Measurements from ENCODE around the gene RIT1. TPM values are rescaled to one million over a fixed set of nuclear protein-coding genes. Genes with fewer than 3 reads are reported as not detected.
A peak's percentile ranks its signal among the peaks of the same experiment; 100 is the strongest.

RIT1 gene
- total RNA-seq, 1 donor from 2014 or later, result 31.8 TPM

GRCh38 chr1:155859234-155859829 is 51.8 kb downstream of the RIT1 start, which contains the start of gene SYT11:
Gene SYT11, plus strand, starts transcription at chr1:155859567. Its CDS starts 195 bp downstream, at chr1:155859762.
- DNase-seq (ENCODE audit: low spot score), result peak; percentile 96

- no peak for DNase-seq (ENCODE audit: low spot score)
These were observed 52.3 kb downstream of the RIT1 start for GRCh38 chr1:155858800-155859233.

- peak; percentile 96 for DNase-seq (ENCODE audit: low spot score)
These were observed 53.9 kb downstream of the RIT1 start, which contains the start of gene GON4L for GRCh38 chr1:155856975-155857930. Gene GON4L, minus strand, starts transcription at chr1:155857214. Its CDS starts 3,434 bp downstream, at chr1:155853780.

- DNase-seq (ENCODE audit: low spot score), result no peak
These were observed 54.7 kb downstream of the RIT1 start for GRCh38 chr1:155856257-155856974.

GRCh38 chr1:155850345-155850744 is 60.8 kb downstream of the RIT1 start:
- DNase-seq (ENCODE audit: low spot score), result no peak

DNA sequence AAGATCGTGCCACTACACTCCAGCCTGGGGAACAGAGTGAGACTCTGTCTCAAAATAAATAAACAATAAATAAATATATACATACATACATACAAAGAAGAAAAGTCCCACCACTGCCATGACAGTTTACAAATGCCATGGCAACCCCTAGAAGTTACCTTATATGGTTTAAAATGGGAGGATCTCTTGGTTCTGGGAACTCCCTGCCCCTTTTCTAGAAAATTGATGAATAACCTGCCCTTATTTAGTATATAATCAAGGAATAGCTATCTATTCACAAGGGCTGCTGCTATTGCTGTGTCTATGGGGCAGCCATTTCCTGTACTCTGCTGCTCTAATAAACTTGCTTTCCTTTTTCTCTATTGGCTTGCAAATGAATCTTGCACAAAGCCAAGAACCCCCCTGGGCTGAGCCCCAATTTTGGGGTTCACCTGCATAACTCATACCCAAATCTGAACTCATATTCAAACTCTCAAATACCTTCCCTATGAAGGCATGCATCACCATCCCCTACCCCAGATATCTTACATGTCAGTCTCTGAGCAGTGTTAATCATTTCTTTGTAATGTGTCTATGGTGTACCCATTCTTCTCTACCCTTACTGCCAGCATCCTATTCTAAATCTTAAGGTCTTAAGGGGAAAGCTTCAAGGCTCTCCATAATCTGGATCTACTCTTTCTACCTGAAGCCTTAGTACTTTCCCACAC is 63.2 kb downstream of the RIT1 start:
- no peak for DNase-seq (ENCODE audit: low spot score)

Small RNA genes within 50 kb of the gene (microRNA-seq; reads per million reads assigned to microRNA genes)
- gene MIR6738 (ENCODE audit: borderline number of aligned reads), result not detected

Other genes starting within 250 kb of the RIT1 start
- gene YY1AP1, start 222.6 kb downstream of the RIT1 start, total RNA-seq, result 62.5 TPM
- gene DAP3, start 222.3 kb downstream of the RIT1 start, total RNA-seq, result 94.6 TPM
- 53.0 TPM for gene GON4L, start 54.1 kb downstream of the RIT1 start, total RNA-seq
- 6.1 TPM for gene SYT11, start 51.8 kb downstream of the RIT1 start, total RNA-seq
- gene KHDC4, start 23.1 kb upstream of the RIT1 start, total RNA-seq, result 30.7 TPM
- gene RXFP4, start 30.3 kb upstream of the RIT1 start, total RNA-seq, result not detected
- gene ARHGEF2, start 67.2 kb upstream of the RIT1 start, total RNA-seq, result 150 TPM
- 179 TPM for gene SSR2, start 109.6 kb upstream of the RIT1 start, total RNA-seq
- gene UBQLN4, start 142.4 kb upstream of the RIT1 start, total RNA-seq, result 30.0 TPM
- gene LAMTOR2, start 143.4 kb upstream of the RIT1 start, total RNA-seq, result 65.5 TPM
- not detected for gene RAB25, start 149.8 kb upstream of the RIT1 start, total RNA-seq
- gene MEX3A, start 171.1 kb upstream of the RIT1 start, total RNA-seq, result 0.58 TPM
- gene LMNA, start 203.4 kb upstream of the RIT1 start, total RNA-seq, result 901 TPM
- gene SEMA4A, start 242.2 kb upstream of the RIT1 start, total RNA-seq, result 31.9 TPM